Right atrium auricular region (tissue), 2 donors: ENCODE measurements around the gene THEM4. TPM values are rescaled to one million over a fixed set of nuclear protein-coding genes. Genes with fewer than 3 reads are reported as not detected.

Experiments used
- DNase-seq: peaks from one replicate; pipeline ENCODE4 v3.0.0-alpha.2; 2019; ENCODE audit warnings: low spot score
- H3K27ac ChIP-seq, 2 donors: fragments of 200-600 bp; sonication (generic); 1 replicate in 1 of 2; 2 replicates in 1 of 2; pipeline ENCODE4 v1.5.1; 2016 to 2019
- H3K27me3 ChIP-seq, 2 donors: fragments of 200-600 bp; sonication (generic); one replicate each; pipeline versions ENCODE4 v1.5.1 to v1.6.0; 2017 to 2019
- H3K36me3 ChIP-seq: fragments of 200-600 bp; sonication (generic); one replicate; pipeline ENCODE4 v1.5.1; 2016
- H3K4me1 ChIP-seq, 2 donors: fragments of 200-600 bp; sonication (generic); one replicate each; pipeline versions ENCODE4 v1.5.1 to v1.6.0; 2017 to 2019
- H3K4me3 ChIP-seq, 2 donors: fragments of 200-600 bp; sonication (generic); 1 replicate in 1 of 2; 2 replicates in 1 of 2; pipeline ENCODE4 v1.5.1; 2017 to 2019; ENCODE audit warnings: mild to moderate bottlenecking in 1 of 2, moderate library complexity in 1 of 2
- H3K9me3 ChIP-seq, 2 donors: fragments of 200-600 bp; sonication (generic); one replicate each; pipeline ENCODE4 v1.5.1; 2019
- CTCF ChIP-seq, 2 donors: fragments of 200-600 bp; sonication (generic); IDR thresholded peaks; one replicate each; pipeline ENCODE4 v1.5.1; 2019; ENCODE audit warnings: antibody characterized with exemption in 2 of 2
- total RNA-seq, 2 donors: library from RNA; depleted of rRNA; stranded (reverse); fragments of >200 nt; gene quantifications; one replicate each; pipeline ENCODE4 v1.1.0, GENCODE V29; 2016

The THEM4 gene
- total RNA-seq, 2 donors from 2014 or later = 18.5 to 23.1 TPM

- TF ChIP-seq CTCF (IDR thresholded peaks at IDR 0.05) = no peak
- H3K9me3 ChIP-seq = no peaks in the 10 kb centered on the region
- H3K4me1 ChIP-seq = peaks cover 0 to 65% of the 10 kb centered on the region in 2 donors
- H3K27ac ChIP-seq = peak overlapping the region; percentile 78 to 89
- no peak overlapping the region for H3K4me3 ChIP-seq
- H3K27me3 ChIP-seq = no peaks in the 10 kb centered on the region
- peak; percentile 76 for DNase-seq
- H3K36me3 ChIP-seq = no peaks in the 10 kb centered on the region
Measured at GRCh38 chr1:151944126-151944856, 35.0 kb upstream of the THEM4 start.

GRCh38 chr1:151943591-151943990 lies 34.3 kb upstream of the THEM4 start:
- H3K4me3 ChIP-seq = no peak overlapping the region
- H3K27me3 ChIP-seq = no peaks in the 10 kb centered on the region
- TF ChIP-seq CTCF (IDR thresholded peaks at IDR 0.05) = no peak
- peaks cover 0 to 63% of the 10 kb centered on the region in 2 donors for H3K4me1 ChIP-seq
- no peaks in the 10 kb centered on the region for H3K9me3 ChIP-seq
- DNase-seq = no peak
- H3K27ac ChIP-seq = peak overlapping the region; percentile 78 to 89
- H3K36me3 ChIP-seq = no peaks in the 10 kb centered on the region

- no peak for TF ChIP-seq CTCF (IDR thresholded peaks at IDR 0.05)
- peak overlapping the region; percentile 78 to 89 for H3K27ac ChIP-seq
- no peaks in the 10 kb centered on the region for H3K9me3 ChIP-seq
- H3K36me3 ChIP-seq = no peaks in the 10 kb centered on the region
- H3K27me3 ChIP-seq = no peaks in the 10 kb centered on the region
- H3K4me1 ChIP-seq = peaks cover 0 to 63% of the 10 kb centered on the region in 2 donors
- DNase-seq = no peak
- no peak overlapping the region for H3K4me3 ChIP-seq
Measured at GRCh38 chr1:151942882-151943281, 33.6 kb upstream of the THEM4 start.

GRCh38 chr1:151940541-151940940 lies 31.2 kb upstream of the THEM4 start:
- H3K4me3 ChIP-seq = no peak overlapping the region
- TF ChIP-seq CTCF (IDR thresholded peaks at IDR 0.05) = no peak
- no peaks in the 10 kb centered on the region for H3K36me3 ChIP-seq
- H3K27ac ChIP-seq = peak overlapping the region; percentile 78 to 89
- no peaks in the 10 kb centered on the region for H3K27me3 ChIP-seq
- no peaks in the 10 kb centered on the region for H3K9me3 ChIP-seq
- peaks cover 0 to 55% of the 10 kb centered on the region in 2 donors for H3K4me1 ChIP-seq
- no peak for DNase-seq

- TF ChIP-seq CTCF (IDR thresholded peaks at IDR 0.05) = no peak
- H3K27ac ChIP-seq = no peak overlapping the region
Measured at GRCh38 chr1:151939779-151940178, 30.5 kb upstream of the THEM4 start.

GRCh38 chr1:151939141-151939540 lies 29.8 kb upstream of the THEM4 start:
- Histone ChIP-seq H3K4me1 (peaks cover 0 to 41% of the 10 kb centered on the region in 2 donors), H3K4me3 (no peak overlapping the region)

More at GRCh38 chr1:151939779-151940178, 30.5 kb upstream of the THEM4 start:
- Histone ChIP-seq H3K4me1 (peaks cover 0 to 48% of the 10 kb centered on the region in 2 donors), H3K36me3 (no peaks in the 10 kb centered on the region), H3K9me3 (no peaks in the 10 kb centered on the region), H3K27me3 (no peaks in the 10 kb centered on the region), H3K4me3 (no peak overlapping the region)
- no peak for DNase-seq

More at GRCh38 chr1:151939141-151939540, 29.8 kb upstream of the THEM4 start:
- DNase-seq = no peak
- Histone ChIP-seq H3K27me3 (no peaks in the 10 kb centered on the region), H3K36me3 (no peaks in the 10 kb centered on the region), H3K9me3 (no peaks in the 10 kb centered on the region), H3K27ac (no peak overlapping the region)
- no peak for TF ChIP-seq CTCF (IDR thresholded peaks at IDR 0.05)
